CD4-positive, alpha-beta T cell treated with Interleukin-10 for 1 hour (primary cell): Measurements from ENCODE around the gene KHSRP.
"Not testable (repeated sequence)": the region's sequence is repeated elsewhere in the genome, so short reads cannot be mapped to it uniquely, and the experiment has no call there.

ENCODE experiments used
- DNase-seq: peaks from one replicate; pipeline ENCODE4 v3.0.0-alpha.2; 2020

KHSRP gene

GRCh38 chr19:6416658-6417405 lies 7.8 kb downstream of the KHSRP start:
- no peak for DNase-seq

GRCh38 chr19:6415591-6416190 lies 8.9 kb downstream of the KHSRP start:
- no peak for DNase-seq

- DNase-seq = no peak
Measured at GRCh38 chr19:6414793-6415590, 9.6 kb downstream of the KHSRP start.

- DNase-seq = no peak
Measured at GRCh38 chr19:6413721-6414643, 10.6 kb downstream of the KHSRP start.

GRCh38 chr19:6413291-6413690 lies 11.3 kb downstream of the KHSRP start:
- DNase-seq = no peak

- peak; percentile 58 for DNase-seq
Measured at GRCh38 chr19:6412447-6413091, 12.0 kb downstream of the KHSRP start.

GRCh38 chr19:6412061-6412446 lies 12.6 kb downstream of the KHSRP start:
- no peak for DNase-seq

- no peak for DNase-seq
Measured at GRCh38 chr19:6409346-6409745, 15.3 kb downstream of the KHSRP start.

GRCh38 chr19:6406401-6406800 lies 18.2 kb downstream of the KHSRP start:
- no peak for DNase-seq

- DNase-seq = no peak
Measured at GRCh38 chr19:6402837-6403608, 21.6 kb downstream of the KHSRP start.

GRCh38 chr19:6402058-6402457 lies 22.6 kb downstream of the KHSRP start:
- DNase-seq = no peak

GRCh38 chr19:6400062-6400944 lies 24.3 kb downstream of the KHSRP start:
- DNase-seq = not testable (repeated sequence)

GRCh38 chr19:6396305-6396704 lies 28.3 kb downstream of the KHSRP start:
- DNase-seq = no peak

- DNase-seq = no peak
Measured at GRCh38 chr19:6394831-6395230, 29.8 kb downstream of the KHSRP start.

GRCh38 chr19:6393983-6394412 lies 30.6 kb downstream of the KHSRP start:
- peak; percentile 79 for DNase-seq

GRCh38 chr19:6393074-6393982 lies 31.3 kb downstream of the KHSRP start, which contains the start of gene GTF2F1:
Gene GTF2F1 (minus strand): TSS chr19:6393164. CDS start chr19:6392995, 169 bp downstream.
- DNase-seq = peak; percentile 96

GRCh38 chr19:6392221-6393073 lies 32.2 kb downstream of the KHSRP start:
- DNase-seq = no peak

- DNase-seq = no peak
Measured at GRCh38 chr19:6387372-6387771, 37.2 kb downstream of the KHSRP start.
